ENCODE measurements around the gene VCPKMT. TPM values are rescaled to one million over a fixed set of nuclear protein-coding genes. Genes with fewer than 3 reads are reported as not detected.

Gene VCPKMT
- total RNA-seq, 3 donors from 2014 or later: 5.0 to 8.5 (median 8.3) TPM

- TF ChIP-seq CTCF (IDR thresholded peaks at IDR 0.05) (no peak), POLR2AphosphoS5 (IDR thresholded peaks at IDR 0.05) (no peak), POLR2A (IDR thresholded peaks at IDR 0.05) (no peak)
- Histone ChIP-seq H3K27ac (peak overlapping the region; percentile 84 to 91), H3K27me3 (no peaks in the 10 kb centered on the region), H3K9me3 (no peaks in the 10 kb centered on the region), H3K4me1 (peaks cover 0 to 10% of the 10 kb centered on the region in 2 donors), H3K4me3 (peak overlapping the region in 1 of 3 donors; percentile 22), H3K36me3 (no peaks in the 10 kb centered on the region)
- no peak for DNase-seq (ENCODE audit: low spot score in 2 of 2)
- intact Hi-C loops (cut with DNase I; ENCODE audit: low total_unique reads): no loop called here
These were observed 56.4 kb downstream of the VCPKMT start for GRCh38 chr14:50059763-50060616.

Other genes with a start within 250 kb of the VCPKMT start
- gene ARF6, start 223.5 kb downstream of the VCPKMT start, total RNA-seq: 10 to 100 TPM; 39.2 to 63.8 (median 44.2) TPM
- 10 to 100 TPM; 35.7 to 54.3 (median 37.4) TPM for gene SOS2, start 115.0 kb upstream of the VCPKMT start, total RNA-seq
- gene L2HGDH, start 195.7 kb upstream of the VCPKMT start, total RNA-seq: 1 to 10 TPM; 3.8 to 6.9 (median 6.3) TPM
- gene DMAC2L, start 195.8 kb upstream of the VCPKMT start, total RNA-seq: 10 to 100 TPM; 19.7 to 30.7 (median 20.3) TPM